ENCODE results near the gene THAP4. TPM values are rescaled to one million over a fixed set of nuclear protein-coding genes. Genes with fewer than 3 reads are reported as not detected.

THAP4 gene, protein sequence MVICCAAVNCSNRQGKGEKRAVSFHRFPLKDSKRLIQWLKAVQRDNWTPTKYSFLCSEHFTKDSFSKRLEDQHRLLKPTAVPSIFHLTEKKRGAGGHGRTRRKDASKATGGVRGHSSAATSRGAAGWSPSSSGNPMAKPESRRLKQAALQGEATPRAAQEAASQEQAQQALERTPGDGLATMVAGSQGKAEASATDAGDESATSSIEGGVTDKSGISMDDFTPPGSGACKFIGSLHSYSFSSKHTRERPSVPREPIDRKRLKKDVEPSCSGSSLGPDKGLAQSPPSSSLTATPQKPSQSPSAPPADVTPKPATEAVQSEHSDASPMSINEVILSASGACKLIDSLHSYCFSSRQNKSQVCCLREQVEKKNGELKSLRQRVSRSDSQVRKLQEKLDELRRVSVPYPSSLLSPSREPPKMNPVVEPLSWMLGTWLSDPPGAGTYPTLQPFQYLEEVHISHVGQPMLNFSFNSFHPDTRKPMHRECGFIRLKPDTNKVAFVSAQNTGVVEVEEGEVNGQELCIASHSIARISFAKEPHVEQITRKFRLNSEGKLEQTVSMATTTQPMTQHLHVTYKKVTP
- 42.5 TPM for total RNA-seq (ENCODE audit: unreplicated experiment)
- long read RNA-seq, transcript THAP4-204 (6 exons, 2,367 nt) = major isoform, 9 of 11 reads
- long read RNA-seq, partial matches to known transcripts = 0 of 11 reads
- long read RNA-seq, other reads (novel, unspliced or antisense) = 0 of 11 reads

DNA sequence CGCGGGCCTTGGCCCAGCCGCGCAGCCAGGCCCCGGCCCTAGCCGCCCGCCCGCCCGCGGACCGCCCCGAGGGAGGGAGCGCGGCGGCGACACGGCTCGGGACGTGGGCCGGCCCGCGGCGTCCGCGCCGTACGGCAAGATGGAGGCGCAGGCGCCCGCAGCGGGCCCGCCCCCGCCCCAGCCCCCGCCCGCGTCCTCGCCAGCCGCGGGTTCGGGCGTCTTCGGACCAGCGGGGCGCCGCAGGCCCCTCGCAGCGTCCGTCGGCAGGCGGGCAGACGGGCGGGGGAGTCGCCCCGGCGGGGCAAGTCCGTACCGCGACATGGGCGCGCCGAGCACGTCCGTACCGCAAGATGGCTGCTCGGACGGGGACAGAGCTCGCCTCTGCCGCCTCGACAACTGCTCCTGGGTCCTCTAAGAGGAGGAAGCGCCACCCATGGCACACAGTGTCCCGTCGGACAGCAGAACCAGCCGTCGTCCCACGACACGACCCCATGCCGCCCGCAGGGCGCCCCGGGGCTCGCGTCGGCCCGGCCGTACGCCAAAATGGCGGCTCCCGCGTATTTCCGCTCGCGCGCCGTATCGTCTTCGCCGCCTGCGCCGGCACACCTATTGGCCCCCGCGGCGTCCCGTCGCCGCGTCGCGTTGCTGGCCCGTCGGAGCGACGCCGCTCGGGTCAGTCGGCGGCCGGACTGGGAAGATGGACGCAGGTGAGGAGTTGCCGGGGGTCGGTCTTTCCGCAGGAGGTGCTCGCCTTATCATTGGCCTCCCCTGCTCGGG lies at the start of gene THAP4, which contains the start of gene ATG4B:
Gene THAP4 (minus strand): TSS at position 141 of the 777 bp plus-strand sequence. CDS start 141 bp downstream, outside the sequence.
Gene ATG4B (plus strand): TSS at position 676 of the 777 bp plus-strand sequence. CDS start 22 bp downstream, at position 698.
- TF ChIP-seq, protein P1, sequence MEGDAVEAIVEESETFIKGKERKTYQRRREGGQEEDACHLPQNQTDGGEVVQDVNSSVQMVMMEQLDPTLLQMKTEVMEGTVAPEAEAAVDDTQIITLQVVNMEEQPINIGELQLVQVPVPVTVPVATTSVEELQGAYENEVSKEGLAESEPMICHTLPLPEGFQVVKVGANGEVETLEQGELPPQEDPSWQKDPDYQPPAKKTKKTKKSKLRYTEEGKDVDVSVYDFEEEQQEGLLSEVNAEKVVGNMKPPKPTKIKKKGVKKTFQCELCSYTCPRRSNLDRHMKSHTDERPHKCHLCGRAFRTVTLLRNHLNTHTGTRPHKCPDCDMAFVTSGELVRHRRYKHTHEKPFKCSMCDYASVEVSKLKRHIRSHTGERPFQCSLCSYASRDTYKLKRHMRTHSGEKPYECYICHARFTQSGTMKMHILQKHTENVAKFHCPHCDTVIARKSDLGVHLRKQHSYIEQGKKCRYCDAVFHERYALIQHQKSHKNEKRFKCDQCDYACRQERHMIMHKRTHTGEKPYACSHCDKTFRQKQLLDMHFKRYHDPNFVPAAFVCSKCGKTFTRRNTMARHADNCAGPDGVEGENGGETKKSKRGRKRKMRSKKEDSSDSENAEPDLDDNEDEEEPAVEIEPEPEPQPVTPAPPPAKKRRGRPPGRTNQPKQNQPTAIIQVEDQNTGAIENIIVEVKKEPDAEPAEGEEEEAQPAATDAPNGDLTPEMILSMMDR (IDR thresholded peaks at IDR 0.05; ENCODE audit: unreplicated experiment) = no peak

DNA sequence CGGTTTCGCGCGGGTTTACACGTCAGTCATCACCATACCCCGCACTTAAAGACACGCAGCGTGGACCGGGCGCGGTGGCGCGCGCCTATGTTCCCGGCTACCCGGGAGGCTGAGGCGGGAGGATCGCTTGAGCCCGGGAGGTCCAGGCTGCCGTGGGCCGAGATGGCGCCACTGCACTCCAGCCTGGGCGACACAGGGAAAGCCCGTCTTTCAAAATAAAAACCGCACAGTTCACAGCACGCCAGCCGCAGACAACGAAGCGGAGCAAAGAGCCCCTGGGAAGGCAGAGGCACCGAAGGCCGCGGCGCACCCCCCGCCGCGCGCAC lies 49.3 kb upstream of the THAP4 start:
- Mint-ChIP-seq H3K36me3 (ENCODE audit: low read depth, unreplicated experiment) (no peaks in the 10 kb centered on the region), H3K4me3 (ENCODE audit: unreplicated experiment) (peak overlapping the region; percentile 93), H3K27ac (ENCODE audit: unreplicated experiment) (peak overlapping the region; percentile 74), H3K9me3 (ENCODE audit: unreplicated experiment) (no peaks in the 10 kb centered on the region), H3K4me1 (ENCODE audit: unreplicated experiment) (peaks cover 14% of the 10 kb centered on the region), H3K27me3 (ENCODE audit: unreplicated experiment) (peaks cover 4% of the 10 kb centered on the region)
- TF ChIP-seq, protein P1 (IDR thresholded peaks at IDR 0.05; ENCODE audit: unreplicated experiment) = no peak
- DNase-seq (ENCODE audit: low spot score) = no peak

More for the DNA sequence above, at the start of gene THAP4, which contains the start of gene ATG4B:
- H3K27ac Mint-ChIP-seq (ENCODE audit: unreplicated experiment) = peak within 1 kb of the TSS; percentile 78
- H3K27me3 Mint-ChIP-seq (ENCODE audit: unreplicated experiment) = peaks cover 7% of the 10 kb centered on the region
- peaks cover 43% of the 10 kb centered on the region for H3K36me3 Mint-ChIP-seq (ENCODE audit: low read depth, unreplicated experiment)
- no peaks in the 10 kb centered on the region for H3K9me3 Mint-ChIP-seq (ENCODE audit: unreplicated experiment)
- peak; percentile 81 for DNase-seq (ENCODE audit: low spot score)
- H3K4me3 Mint-ChIP-seq (ENCODE audit: unreplicated experiment) = peak within 1 kb of the TSS; percentile 92
- peaks cover 23% of the 10 kb centered on the region for H3K4me1 Mint-ChIP-seq (ENCODE audit: unreplicated experiment)

DNA sequence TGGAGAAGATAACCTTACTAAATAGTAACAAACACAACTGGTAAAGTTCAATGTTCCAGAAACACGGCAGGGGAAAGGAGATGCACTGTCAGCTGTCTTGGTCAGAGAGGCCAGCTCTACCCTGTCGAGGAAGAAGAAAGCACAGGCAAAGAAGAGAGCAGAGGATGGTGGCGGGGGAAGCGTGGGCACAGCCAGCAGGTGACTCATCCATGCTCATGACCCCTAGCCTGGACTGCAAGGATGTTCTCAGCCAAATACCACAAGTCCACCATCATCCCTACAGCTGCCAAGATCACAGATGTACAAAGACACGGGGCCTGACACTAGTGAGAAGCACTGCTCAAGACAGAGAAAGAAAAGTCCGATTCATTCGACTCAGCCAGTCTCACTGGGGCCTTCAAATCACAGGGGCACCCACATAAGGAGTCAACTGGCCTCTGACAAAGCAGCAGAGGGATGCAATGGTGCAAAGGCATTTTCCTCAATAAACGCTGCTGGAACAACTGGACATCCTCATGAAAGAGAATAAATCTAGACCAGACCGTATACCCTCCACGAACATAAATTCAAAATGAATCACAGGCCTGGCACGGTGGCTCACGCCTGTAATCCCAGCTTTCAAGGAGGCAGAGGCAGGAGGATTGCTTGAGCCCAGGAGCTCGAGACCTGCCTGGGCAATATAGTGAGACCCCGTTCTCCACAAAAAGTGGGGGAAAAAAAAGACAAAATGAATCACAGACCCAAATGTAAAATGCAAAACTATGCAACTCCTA lies 44.1 kb upstream of the THAP4 start:
- no peak for DNase-seq (ENCODE audit: low spot score)
- no peaks in the 10 kb centered on the region for H3K9me3 Mint-ChIP-seq (ENCODE audit: unreplicated experiment)
- H3K4me3 Mint-ChIP-seq (ENCODE audit: unreplicated experiment) = peak overlapping the region; percentile 54
- peak overlapping the region; percentile 40 for H3K27ac Mint-ChIP-seq (ENCODE audit: unreplicated experiment)
- peaks cover 6% of the 10 kb centered on the region for H3K4me1 Mint-ChIP-seq (ENCODE audit: unreplicated experiment)
- peaks cover 6% of the 10 kb centered on the region for H3K27me3 Mint-ChIP-seq (ENCODE audit: unreplicated experiment)
- TF ChIP-seq, protein P1 (IDR thresholded peaks at IDR 0.05; ENCODE audit: unreplicated experiment) = no peak
- peaks cover 9% of the 10 kb centered on the region for H3K36me3 Mint-ChIP-seq (ENCODE audit: low read depth, unreplicated experiment)

DNA sequence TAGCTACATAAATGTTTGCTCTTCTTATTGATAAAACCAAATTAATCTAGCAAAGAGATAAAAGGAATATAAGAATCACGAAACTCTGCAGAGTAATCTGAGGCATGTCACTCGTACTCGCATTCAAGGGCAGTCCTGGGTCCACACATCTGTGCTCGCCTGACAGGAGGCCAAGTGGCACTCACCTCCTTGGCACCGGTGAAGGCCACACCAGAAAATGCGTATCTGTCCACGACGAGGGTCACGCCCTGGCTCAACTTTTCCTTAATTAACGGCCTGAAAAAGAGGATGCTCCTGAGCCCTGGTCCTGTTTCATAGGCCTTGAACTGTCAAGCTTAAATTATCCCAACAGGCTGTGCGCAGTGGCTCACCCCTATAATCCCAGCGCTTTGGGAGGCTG lies 43.1 kb upstream of the THAP4 start:
- no peak for DNase-seq (ENCODE audit: low spot score)
- no peak overlapping the region for H3K27ac Mint-ChIP-seq (ENCODE audit: unreplicated experiment)
- TF ChIP-seq, protein P1 (IDR thresholded peaks at IDR 0.05; ENCODE audit: unreplicated experiment) = no peak
- H3K4me1 Mint-ChIP-seq (ENCODE audit: unreplicated experiment) = no peaks in the 10 kb centered on the region
- H3K9me3 Mint-ChIP-seq (ENCODE audit: unreplicated experiment) = no peaks in the 10 kb centered on the region
- H3K27me3 Mint-ChIP-seq (ENCODE audit: unreplicated experiment) = peaks cover 6% of the 10 kb centered on the region
- peaks cover 9% of the 10 kb centered on the region for H3K36me3 Mint-ChIP-seq (ENCODE audit: low read depth, unreplicated experiment)
- no peak overlapping the region for H3K4me3 Mint-ChIP-seq (ENCODE audit: unreplicated experiment)
